Mesenteric fat pad (tissue), 1 donor: ENCODE data around the gene RNU5D-1. TPM values are rescaled to one million over a fixed set of nuclear protein-coding genes. Genes with fewer than 3 reads are reported as not detected.
"Not testable (repeated sequence)": the region's sequence is repeated elsewhere in the genome, so short reads cannot be mapped to it uniquely, and the experiment has no call there.

ENCODE experiments used
- DNase-seq: peaks from one replicate; pipeline ENCODE4 v3.0.0-alpha.2; 2020; ENCODE audit warnings: low spot score
- total RNA-seq: library from RNA; stranded (reverse); fragmentation: NEBNext Ultra II Directional; extraction: Animal tissue kit (Norgen Biotek cat#: 25700); gene quantifications from one replicate; pipeline ENCODE4 v1.2.1, GENCODE V29; 2021
- donor health status: DM: yes; HTN: yes; CAD: no.

Gene RNU5D-1
- total RNA-seq, 1 donor from 2014 or later: not detected

GRCh38 chr1:44700573-44700972, 30.4 kb downstream of the RNU5D-1 start:
- DNase-seq: no peak

- DNase-seq: not testable (repeated sequence)
These were observed 31.6 kb downstream of the RNU5D-1 start for GRCh38 chr1:44699375-44699774.

- DNase-seq: no peak
These were observed 32.8 kb downstream of the RNU5D-1 start for GRCh38 chr1:44698138-44698537.

GRCh38 chr1:44696789-44697345, 34.1 kb downstream of the RNU5D-1 start:
- DNase-seq: peak; percentile 75

GRCh38 chr1:44696101-44696500, 34.9 kb downstream of the RNU5D-1 start:
- no peak for DNase-seq

GRCh38 chr1:44695671-44696070, 35.3 kb downstream of the RNU5D-1 start:
- DNase-seq: peak; percentile 22

- DNase-seq: peak; percentile 33
These were observed 36.0 kb downstream of the RNU5D-1 start for GRCh38 chr1:44694863-44695478.

- DNase-seq: no peak
These were observed 37.1 kb downstream of the RNU5D-1 start for GRCh38 chr1:44693900-44694299.

GRCh38 chr1:44693159-44693558, 37.8 kb downstream of the RNU5D-1 start:
- no peak for DNase-seq

- DNase-seq: no peak
These were observed 41.6 kb downstream of the RNU5D-1 start for GRCh38 chr1:44689447-44689765.

- DNase-seq: no peak
These were observed 42.1 kb downstream of the RNU5D-1 start for GRCh38 chr1:44688760-44689446.

- no peak for DNase-seq
These were observed 45.1 kb downstream of the RNU5D-1 start for GRCh38 chr1:44685881-44686280.

- peak; percentile 18 for DNase-seq
These were observed 45.8 kb downstream of the RNU5D-1 start for GRCh38 chr1:44685218-44685617.

- DNase-seq: peak; percentile 41
These were observed 46.4 kb downstream of the RNU5D-1 start for GRCh38 chr1:44684525-44684924.

- DNase-seq: peak; percentile 28
These were observed 48.1 kb downstream of the RNU5D-1 start for GRCh38 chr1:44682883-44683265.

GRCh38 chr1:44681905-44682882, 48.8 kb downstream of the RNU5D-1 start:
- DNase-seq: peak; percentile 41

Other genes with a start within 250 kb of the RNU5D-1 start
- gene TMEM53, start 56.7 kb downstream of the RNU5D-1 start, total RNA-seq: 16.8 TPM
- 1.9 TPM for gene ARMH1, start 56.5 kb downstream of the RNU5D-1 start, total RNA-seq
- gene KIF2C, start 8.7 kb upstream of the RNU5D-1 start, total RNA-seq: 0.26 TPM
- 1,343 TPM for gene RPS8, start 44.4 kb upstream of the RNU5D-1 start, total RNA-seq
- gene BEST4, start 57.0 kb upstream of the RNU5D-1 start, total RNA-seq: 0.19 TPM
- gene PLK3, start 69.2 kb upstream of the RNU5D-1 start, total RNA-seq: 78.0 TPM
- gene DYNLT4, start 76.2 kb upstream of the RNU5D-1 start, total RNA-seq: not detected
- 26.1 TPM for gene BTBD19, start 77.4 kb upstream of the RNU5D-1 start, total RNA-seq
- 0.93 TPM for gene PTCH2, start 112.1 kb upstream of the RNU5D-1 start, total RNA-seq